ENCODE measurements around the gene NVL.
A peak's percentile ranks its signal among the peaks of the same experiment; 100 is the strongest.
"Not testable (repeated sequence)": the region's sequence is repeated elsewhere in the genome, so short reads cannot be mapped to it uniquely, and the experiment has no call there.

NVL gene

DNA sequence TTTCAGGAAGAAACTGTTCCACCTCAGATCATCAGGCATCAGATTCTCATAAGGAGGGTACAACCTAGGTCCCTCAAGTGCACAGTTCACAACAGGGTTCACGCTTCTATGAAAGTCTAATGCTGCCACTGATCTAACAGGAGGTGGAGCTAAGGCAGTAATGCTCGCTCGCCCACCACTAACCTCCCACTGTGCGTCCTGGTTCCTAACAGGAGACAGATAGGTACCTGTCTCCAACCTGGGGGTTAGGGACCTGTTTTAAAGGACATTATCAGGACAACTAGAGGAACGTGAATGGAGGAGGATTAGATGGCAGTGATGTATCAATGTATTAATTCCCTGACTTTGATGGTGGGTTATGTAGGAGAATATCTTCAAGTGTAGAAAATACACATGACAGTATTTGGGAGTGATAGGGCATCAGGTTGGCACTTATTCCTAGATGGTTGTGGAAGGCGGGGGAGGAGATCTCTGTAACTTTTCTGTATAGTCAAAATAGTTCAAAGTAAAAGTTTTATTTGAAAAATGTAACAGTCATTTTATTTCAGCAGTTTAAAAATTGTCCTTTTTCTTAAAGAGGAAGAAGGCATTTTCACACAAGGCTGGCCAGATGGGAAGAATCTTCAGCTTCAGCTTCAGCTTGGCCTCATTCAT, 103.0 kb downstream of the NVL start:
- DNase-seq: no peak

DNA sequence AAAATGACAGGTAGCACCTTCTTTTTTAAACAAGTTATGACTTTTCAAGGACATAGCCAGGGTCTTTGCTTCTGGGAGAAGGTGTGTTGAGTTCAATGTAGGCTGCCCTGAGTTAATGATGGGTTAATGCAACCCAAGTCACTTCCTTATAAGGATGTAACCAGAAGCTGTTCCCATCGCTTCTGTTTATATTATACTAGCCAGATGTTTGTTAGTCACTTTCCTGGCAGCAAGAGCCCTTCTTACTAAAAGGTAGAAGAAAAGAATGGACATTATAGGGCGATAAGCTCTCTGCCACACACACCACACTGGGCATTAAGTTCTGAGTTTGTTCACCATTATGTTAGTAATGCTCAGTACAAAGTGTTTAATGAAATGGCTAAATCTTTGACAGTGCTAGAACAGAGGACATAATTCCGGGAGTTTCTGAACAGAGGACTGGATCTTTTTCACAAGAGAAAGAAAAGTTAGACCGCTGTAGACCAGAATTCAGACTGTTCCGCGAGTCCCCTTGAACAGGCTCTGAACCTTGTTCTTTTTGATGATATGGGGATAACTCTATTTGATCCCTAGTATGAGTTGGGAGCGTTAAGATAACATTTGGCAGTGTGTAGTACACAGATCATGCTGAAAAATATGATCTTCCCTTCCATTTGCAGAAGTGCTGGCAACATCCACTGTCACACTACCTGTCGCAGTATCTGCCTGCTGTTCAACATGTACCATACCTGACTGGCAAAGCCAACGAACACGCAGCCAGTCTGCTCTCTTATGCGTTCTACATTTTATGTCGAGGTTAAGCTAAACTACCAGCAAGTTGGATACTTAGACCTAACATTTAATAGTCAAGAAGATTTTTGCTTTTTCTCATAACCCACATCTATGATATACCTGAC, 105.9 kb downstream of the NVL start:
- DNase-seq: peak in 1 of 2 experiments; percentile 25

DNA sequence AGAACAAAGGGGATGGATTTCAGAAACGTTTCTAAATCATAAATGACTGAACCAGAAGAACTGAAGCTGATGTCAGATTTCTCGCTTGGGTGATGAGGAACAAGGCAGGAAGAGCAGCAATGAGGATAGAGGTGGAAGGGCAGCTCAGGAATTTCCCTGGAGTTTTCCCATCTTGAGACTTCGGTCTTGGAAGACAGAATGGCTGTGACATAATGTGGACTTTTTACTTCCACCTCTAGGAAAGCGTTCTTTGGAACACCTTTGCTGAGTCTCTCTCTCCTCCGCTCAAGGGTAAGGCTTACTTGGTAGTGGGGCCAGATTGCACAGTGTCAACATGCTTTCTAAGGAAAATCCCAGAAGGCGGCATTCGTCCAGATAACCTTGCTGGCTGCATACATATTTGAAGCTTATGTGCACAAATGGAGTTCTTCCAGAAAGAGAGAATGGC, 110.3 kb downstream of the NVL start:
- no peak for DNase-seq

DNA sequence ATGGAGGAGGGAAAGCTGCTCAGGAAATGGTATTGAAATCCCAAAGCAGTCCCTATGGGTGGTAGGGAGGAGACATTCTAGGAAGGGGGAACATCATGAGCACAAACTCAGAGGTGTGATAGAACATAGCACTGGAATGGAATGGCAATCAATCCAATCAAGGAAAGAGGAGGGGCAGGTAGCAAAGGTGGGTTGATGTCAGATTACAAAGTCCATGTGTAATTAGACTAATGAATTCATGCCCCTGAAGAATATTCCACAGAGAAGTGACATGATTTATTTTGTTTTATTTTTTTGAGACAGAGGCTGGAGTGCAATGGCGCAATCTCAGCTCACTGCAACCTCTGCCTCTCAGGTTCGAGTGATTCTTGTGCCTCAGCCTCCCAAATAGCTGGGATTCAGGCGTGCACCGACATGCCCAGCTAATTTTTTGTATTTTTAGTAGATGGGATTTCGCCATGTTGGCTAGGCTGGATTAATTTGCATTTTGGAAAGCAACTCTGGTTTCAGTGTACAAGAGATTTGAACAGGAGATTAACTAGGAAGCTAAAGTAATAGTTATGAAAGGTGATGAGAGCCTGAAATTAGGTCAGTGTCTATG, 110.9 kb downstream of the NVL start:
- no peak for DNase-seq

DNA sequence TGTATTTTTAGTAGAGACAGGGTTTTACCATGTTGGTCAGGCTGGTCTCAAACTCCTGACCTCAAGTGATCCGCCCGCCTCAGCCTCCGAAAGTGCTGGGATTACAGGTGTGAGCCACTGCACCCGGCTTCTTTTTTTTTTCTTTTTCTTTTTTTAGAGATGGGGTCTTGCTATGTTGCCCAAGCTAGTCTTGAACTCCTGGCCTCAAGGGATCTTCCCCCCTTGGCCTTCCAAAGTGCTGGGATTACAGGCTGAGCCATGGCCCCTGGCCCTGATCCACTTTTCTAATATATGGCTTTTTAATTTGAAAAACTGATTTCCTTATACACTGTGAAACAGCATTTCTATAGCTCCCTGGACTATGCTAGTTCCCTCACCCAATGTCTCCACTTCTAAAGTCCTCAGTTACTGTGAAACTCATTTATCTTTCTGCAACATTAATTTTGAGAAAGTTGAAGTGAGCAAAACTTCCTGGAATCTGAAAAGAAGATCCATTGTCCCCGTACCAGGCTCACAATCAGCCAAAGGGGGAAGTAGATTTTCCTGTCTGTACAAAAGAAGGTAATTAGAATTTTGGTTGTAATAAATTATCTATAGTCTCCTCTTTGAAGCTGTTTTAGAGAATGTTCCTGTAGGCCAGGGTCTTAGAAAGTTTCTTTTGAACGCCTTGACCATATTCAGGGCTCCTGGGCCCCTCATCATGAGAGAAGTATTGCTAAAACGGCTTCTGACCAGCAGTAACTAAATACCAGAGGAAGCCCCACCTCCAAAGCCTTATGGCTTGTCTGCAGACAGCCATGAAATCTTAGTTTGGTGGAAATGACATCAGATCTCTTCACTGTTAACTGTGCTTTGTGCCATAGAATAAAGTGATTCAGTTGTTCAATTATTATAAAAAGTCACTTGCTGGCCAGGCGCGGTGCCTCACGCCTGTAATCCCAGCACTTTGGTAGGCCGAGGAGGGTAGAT, 112.0 kb downstream of the NVL start:
- DNase-seq: no peak

DNA sequence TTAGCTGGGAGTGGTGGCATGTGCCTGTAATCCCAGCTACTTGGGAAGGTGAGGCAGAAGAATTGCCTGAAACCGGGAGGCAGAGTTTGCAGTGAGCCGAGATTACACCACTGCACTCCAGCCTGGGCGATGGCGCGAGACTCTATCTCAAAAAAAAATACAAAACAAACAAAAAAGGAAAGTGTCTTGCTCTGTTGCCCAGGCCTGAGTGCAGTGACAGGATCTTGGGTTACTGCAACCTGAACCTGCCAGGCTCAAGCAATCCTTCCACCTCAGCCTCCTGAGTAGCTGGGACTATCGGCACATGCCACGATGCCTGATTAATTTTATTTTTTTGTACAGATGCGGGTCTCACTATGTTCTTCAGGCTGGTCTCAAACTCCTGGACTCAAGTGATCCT, 113.6 kb downstream of the NVL start:
- no peak for DNase-seq

DNA sequence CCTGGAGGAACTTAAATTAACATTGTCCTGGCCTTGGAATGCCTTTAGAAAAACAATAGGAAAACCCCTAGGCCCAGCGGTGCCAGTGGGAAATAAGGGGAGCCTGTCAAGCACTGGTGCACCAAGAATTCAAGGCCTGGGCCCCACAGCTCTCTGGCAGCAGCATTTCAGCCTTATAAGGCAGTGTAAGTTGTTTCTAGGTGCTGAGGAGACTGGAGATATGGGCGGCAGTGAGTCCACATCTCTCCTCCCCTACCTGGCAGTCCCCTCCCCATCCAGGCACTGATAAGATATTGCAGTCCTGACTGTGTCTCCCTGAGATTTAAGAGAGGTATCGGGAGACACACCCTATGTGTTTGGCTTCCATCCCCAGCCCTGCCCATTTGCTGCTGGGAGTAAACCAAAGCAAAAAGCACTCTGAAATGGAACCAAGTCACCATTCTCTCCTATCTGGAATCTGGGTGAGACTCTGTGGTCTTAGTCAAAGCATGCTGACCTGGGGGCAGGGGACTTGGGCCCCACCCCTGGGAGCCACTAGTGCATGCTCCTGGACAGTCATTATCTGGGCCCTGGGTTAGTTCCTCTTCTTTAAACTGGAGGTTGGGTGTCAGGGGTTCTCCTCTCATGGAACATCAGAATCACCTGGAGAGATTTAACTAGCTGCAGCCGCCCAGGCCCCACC, 116.4 kb downstream of the NVL start:
- DNase-seq: no peak

DNA sequence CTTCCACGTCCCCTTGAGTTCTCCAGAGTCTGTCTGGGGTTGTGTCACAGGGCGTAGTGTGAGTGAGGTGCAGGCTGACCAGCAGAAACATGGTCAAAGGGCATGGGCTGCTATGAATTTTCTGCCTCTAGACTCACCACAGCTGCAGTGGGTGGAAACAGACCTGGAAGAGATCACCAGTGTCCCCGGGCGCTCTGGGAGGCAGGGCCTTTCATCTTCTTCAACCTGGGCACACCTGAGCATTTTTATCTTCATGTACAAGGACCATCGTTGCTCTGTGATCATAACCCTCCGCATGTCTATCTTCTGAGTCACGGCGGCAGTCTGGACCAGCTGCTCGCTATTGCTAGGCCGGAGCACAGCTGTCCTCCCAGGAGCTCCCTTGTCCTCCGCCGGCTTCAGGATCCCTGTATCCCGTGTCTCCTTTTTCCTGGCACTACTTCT, 117.3 kb downstream of the NVL start:
- no peak for DNase-seq

DNA sequence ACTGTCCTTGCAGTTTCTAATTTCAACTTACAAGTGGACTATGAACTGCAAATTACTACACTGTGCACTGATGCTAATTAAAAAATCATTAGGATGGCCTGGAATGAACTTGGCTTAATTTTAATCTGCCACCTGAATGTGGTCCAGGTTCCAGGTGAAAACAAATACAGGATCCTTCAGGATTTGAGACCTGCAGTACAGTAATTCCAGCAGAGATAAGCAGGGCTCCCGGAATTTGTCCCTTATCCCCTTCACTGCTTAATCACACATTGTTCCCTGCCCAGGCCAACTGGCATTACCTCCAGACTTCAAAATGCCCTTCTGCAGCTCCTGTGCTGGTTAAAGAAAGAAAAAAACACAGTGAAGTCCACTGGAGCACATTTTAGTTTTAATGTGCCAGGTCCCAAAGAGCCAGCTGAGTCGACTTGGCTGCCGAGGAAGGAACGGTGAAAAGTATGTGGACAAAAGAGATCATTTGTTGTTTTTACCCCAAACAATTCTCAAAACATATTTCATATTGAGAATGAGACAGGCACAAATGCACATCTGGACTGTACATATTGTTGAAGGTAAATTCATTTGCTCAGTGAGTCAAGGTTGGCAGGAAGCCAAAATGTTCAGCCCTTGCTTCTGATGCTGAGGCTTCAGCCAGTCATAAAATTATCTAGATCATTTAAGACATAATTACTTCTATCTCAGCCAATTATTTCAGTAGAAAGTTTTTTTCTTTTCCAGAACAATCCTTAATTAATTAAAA, 118.6 kb downstream of the NVL start:
- peak; percentile 72 to 82 for DNase-seq

DNA sequence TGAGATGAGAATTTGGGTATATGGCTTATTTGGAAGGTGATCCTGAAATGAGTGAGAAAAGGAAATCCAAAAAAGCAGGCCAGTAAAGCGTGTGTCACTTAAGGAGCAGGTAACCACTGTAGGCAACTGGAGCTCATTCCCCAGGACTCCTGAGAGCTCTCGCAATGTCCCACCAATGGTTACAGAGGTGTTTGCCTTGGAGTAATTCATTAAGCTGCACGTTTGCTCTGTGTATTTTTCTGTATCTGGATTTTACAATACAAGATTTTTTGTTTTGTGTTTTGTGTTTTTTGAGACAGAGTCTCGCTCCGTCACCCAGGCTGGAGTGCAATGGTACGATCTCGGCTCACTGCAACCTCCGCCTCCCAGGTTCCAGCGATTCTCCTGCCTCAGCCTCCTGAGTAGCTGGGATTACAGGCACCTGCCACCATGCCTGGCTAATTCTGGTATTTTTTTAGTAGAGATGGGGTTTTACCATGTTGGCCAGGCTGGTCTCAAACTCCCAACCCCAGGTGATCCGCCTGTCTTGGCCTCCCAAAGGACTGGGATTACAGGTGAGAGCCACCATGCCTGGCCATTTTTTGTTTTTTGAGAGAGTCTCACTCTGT, 123.9 kb downstream of the NVL start:
- not testable (repeated sequence) for DNase-seq

DNA sequence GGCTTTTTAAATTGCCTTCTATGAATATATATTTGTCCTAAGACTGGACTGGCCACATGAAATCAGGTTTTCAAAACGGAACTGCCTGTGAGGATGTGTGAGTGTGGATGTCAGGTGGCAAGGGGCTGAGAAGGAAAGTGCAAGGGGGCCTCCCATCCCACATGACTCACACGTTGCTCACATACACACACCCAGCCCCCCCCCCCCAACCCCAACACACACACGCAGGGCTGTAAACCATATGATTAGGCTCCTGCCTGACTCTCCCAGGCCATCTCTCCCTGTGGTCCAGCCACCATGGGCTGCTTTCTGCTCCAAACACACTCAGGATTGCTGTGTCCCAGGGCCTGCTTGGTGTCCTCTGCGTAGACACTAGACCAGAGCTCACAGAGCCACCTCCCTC, 124.5 kb downstream of the NVL start:
- DNase-seq: no peak

DNA sequence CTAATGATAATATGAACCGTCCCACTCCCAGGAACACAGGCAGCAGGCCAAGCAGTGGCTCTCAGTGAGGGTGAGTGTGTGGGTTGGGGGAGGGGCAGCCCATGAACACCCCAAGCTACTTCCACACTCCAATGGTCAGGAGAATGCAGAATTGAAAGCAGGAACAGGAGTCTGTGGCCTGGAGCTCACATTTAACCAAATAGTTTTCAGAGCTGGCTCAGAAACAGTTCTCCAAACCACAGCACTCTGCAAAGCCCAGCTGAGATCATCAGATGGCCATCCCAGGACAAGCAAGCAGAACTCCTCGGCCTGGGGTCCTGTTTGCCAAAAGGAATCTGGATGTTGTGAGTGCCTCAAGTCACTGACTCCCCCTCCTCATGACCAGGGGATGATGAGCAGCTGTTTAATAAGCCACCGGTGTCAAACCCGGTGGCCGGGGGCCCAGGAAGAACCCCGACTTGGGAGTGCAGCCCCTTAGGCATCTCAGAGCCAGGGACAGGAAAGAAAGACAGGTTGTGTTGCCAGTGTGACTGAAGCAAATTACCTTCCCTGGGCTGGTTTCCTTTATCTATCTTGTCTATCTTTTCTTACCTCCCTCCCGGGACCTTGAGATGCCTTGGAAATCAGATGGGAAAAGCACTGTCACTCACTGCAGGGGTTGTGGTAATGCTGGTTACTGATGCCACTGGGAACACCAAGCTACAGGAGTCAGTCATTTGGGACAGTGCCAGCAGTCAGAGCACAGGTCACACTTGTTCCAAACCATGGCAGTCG, 126.5 kb downstream of the NVL start:
- no peak for DNase-seq

DNA sequence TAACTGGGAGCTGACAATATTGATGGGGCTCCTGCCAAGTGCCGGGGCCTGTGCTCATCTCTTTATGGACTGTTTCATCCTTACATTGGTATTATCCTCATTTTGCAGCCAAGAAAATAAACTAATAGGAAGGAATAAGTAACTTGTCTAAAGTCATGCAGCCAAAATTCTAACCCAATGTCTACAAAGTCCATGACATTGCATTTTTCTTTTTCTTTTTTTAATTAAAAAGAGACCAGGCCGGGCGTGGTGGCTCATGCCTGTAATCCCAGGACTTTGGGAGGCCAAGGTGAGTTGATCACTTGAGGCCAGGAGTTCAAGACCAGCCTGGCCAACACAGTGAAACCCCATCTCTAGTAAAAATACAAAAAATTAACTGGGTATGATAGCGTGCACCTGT, 128.1 kb downstream of the NVL start:
- DNase-seq: no peak

DNA sequence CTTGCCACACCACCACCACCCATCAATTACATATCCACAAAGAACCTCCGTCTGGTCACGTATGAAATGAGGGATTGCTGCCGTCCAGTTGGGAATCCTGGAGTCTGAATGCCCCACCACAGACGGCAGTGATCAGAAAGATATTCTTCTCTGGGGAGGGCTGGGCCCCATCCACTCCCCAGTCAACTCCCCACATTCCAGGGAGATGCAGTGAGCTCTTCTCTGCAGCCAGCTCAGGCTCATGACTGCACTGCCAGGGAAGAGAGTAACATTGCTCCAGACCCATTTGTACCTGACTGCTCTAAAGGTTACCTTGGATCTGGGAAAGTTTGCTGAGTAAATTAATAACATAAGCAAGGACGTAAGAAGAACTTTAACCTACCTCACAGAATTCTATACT, 128.6 kb downstream of the NVL start:
- DNase-seq: no peak

DNA sequence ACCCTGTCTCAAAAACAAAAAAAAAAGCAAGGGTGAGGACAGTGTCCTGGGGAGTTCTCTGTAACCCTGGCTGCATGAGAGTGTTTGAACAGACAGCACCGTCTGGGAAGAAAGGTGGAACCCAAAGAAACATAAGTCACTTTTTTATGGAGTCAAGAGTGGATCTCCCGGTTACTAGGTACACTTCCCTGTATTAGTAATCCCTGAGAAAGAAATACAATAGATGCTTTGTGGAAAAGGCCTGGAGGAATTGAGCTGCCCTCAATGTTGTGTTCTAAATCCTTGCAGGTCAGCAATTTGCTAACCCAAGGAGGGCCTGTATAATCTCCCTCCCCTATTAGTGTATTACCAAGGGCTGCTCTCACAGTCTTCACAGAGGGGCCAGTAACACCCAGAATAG, 130.3 kb downstream of the NVL start:
- no peak for DNase-seq

DNA sequence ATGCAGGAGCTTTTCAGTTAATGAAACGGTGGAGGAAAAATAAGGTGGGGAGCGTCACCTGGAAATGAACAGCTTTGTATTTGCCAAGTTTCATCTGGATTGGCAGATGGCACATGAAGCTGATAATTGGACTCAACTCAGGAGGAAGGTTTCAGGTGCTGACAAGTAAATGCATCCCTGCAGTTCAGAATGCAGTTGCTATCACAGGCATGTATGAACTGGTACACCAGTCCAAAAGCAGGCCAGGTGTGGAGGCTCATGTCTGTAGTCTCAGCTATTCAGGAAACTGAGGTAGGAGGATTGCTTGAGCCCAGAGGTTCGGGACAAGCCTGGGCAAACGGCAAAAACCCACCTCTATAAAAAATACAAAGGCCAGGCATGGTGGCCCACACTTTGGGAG, 131.4 kb downstream of the NVL start:
- no peak for DNase-seq

DNA sequence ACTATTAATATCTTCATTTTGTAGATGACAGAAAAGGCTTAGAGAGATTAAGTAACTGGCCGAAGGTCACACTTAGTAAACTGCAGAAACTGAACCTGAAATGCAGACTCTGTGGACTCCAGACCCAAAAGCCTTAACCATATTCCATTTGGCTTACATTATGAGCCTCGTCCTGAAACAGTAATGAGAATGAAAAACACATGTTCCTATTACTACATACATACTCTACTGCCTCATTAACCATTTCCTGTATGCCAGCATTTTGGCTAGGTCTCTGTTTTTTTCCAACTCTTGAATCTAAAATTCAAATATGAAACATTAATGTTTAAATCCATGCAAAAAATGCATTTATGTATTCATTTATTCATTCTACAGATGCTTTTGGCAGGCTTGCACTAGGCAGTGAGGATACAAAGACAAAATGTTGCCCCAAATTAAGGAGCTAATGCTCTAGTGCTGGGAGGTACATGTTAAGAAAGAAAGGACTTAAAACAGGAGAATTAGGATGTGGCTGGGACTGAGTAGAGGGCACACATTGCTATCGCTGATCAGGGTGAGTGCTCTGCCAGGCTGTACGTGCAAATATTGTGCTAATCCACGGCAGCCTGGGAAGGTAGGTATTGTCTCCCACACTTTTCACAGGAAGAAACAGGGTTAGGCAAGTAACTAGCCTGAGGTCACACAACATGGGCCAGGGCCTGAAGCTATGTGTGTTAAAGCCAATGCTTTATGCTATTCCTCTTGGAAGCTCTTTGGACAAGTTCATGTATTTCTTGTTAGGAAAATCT, 133.0 kb downstream of the NVL start:
- no peak for DNase-seq

DNA sequence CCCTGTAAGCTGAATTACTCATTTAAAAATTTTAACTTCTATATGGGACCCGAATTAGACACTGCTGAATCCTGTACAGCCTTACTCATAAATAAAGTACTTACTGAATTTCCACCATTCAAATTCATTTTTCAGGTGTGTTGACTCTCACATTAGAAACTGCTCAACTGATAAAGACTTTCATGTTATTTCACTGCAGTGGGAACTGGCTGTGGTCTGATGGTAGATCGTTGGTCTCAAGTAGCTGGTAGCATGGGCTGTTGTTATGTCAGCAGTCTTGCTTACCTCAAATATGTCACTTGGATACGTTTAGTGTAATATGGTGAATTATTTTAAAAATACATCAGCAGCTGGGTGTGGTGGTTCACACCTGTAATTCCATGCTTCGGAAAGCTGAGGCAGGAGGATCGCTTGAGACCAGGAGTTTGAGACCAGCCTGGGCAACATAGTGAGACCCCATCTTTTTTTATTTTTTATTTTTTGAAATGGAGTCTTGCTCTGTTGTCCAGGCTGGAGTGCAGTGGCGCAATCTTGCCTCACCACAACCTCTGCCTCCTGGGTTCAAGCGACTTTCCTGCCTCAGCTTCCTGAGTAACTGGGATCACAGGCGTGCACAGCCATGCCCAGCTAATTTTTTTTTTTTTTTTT, 136.5 kb downstream of the NVL start:
- no peak for DNase-seq
